ENCODE measurements around the gene MGLL. TPM values are rescaled to one million over a fixed set of nuclear protein-coding genes. Genes with fewer than 3 reads are reported as not detected.

MGLL gene
- polyA plus RNA-seq, 1 experiment = 108 TPM

- DNase-seq (ENCODE audit: low read depth) = no peak
- CTCF ChIA-PET = no interaction called here
- 0 out of 2 replicates have a peak, but pooled peaks cover 2% of the 10 kb centered on the region for H3K36me3 ChIP-seq (ENCODE audit: control insufficient read depth, insufficient read depth, low read length)
- no peak for TF ChIP-seq CTCF (IDR thresholded peaks at IDR 0.05; ENCODE audit: insufficient read depth, low read depth, low read length)
- POLR2A ChIA-PET = no interaction called here
- H3K27me3 ChIP-seq (ENCODE audit: control insufficient read depth, insufficient read depth, low read length) = no peaks in the 10 kb centered on the region
- no peak overlapping the region for H3K4me3 ChIP-seq (ENCODE audit: low read depth, low read length)
Observed at GRCh38 chr3:127733781-127734180, 88.5 kb downstream of the MGLL start.

DNA sequence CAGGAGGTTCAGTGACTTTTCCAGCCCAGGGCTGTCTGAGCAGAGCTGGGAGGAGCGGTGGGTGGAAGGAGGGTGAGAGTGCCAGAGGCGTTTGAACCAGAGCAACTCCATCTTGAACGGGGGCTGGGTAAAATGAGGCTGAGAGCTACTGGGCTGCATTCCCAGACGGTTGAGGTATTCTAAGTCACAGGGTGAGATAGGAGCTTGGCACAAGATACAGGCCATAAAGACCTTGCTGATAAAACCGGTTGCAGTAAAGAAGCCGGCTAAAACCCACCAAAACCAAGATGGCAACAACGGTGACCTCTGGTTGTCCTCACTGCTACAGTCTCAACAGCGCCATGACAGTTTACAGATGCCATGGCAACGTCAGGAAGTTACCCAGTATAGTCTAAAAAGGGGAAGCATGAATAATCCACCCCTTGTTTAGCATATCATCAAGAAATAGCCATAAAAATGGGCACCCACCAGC is 89.4 kb downstream of the MGLL start:
- Histone ChIP-seq H3K36me3 (ENCODE audit: control insufficient read depth, insufficient read depth, low read length) (0 out of 2 replicates have a peak, but pooled peaks cover 2% of the 10 kb centered on the region), H3K27me3 (ENCODE audit: control insufficient read depth, insufficient read depth, low read length) (no peaks in the 10 kb centered on the region), H3K4me3 (ENCODE audit: low read depth, low read length) (no peak overlapping the region)
- no peak for TF ChIP-seq CTCF (IDR thresholded peaks at IDR 0.05; ENCODE audit: insufficient read depth, low read depth, low read length)
- CTCF ChIA-PET = no interaction called here
- POLR2A ChIA-PET = no interaction called here
- DNase-seq (ENCODE audit: low read depth) = no peak

- Histone ChIP-seq H3K36me3 (ENCODE audit: control insufficient read depth, insufficient read depth, low read length) (0 out of 2 replicates have a peak, but pooled peaks cover 2% of the 10 kb centered on the region), H3K4me3 (ENCODE audit: low read depth, low read length) (no peak overlapping the region), H3K27me3 (ENCODE audit: control insufficient read depth, insufficient read depth, low read length) (no peaks in the 10 kb centered on the region)
- CTCF ChIA-PET = interaction anchor here (0.7 kb wide), 1 partner anchor 9 kb away, joined by 3 read pairs; no protein-coding TSS in a partner anchor
- POLR2A ChIA-PET = no interaction called here
- no peak for DNase-seq (ENCODE audit: low read depth)
- TF ChIP-seq CTCF (IDR thresholded peaks at IDR 0.05; ENCODE audit: insufficient read depth, low read depth, low read length) = no peak
Observed at GRCh38 chr3:127732303-127732702, 90.0 kb downstream of the MGLL start.

DNA sequence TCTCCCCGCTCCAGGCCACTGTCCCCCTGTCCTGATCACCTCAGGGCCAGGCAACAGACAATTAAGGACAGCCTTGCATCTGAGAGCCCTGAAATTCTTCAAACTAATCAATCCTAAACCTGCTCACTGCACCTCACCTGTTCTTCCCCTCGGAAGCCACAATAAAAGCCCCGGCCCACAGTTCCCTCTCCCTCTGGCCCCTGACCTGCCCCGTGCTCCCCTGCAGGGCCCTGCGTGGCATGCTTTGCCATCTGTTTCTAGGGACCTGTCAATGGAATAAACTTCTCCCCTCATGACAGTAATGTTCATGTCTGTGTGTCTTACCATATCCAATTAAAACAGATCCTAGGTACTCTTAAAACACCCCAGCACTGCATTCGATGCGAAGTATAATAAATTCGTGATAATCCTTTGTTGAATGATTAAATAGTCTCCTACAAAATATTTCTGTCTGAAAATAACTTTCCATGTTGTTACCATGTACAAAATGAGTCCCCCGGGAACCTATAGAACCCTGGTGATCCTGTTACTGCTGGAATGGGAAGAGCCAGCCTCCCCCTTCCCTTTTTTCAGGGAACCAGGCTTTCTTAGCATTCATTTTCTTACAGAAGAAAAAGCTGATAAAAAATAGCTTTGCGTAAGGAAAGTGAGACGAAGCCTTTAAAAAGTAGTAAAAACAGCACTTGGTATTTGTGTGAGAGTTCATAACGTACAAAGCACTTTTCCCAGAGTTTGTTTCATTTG is 90.6 kb downstream of the MGLL start:
- ChIA-PET CTCF (interaction anchor here (0.7 kb wide), 1 partner anchor 9 kb away, joined by 3 read pairs; no protein-coding TSS in a partner anchor), POLR2A (no interaction called here)
- TF ChIP-seq CTCF (IDR thresholded peaks at IDR 0.05; ENCODE audit: insufficient read depth, low read depth, low read length) = no peak

DNA sequence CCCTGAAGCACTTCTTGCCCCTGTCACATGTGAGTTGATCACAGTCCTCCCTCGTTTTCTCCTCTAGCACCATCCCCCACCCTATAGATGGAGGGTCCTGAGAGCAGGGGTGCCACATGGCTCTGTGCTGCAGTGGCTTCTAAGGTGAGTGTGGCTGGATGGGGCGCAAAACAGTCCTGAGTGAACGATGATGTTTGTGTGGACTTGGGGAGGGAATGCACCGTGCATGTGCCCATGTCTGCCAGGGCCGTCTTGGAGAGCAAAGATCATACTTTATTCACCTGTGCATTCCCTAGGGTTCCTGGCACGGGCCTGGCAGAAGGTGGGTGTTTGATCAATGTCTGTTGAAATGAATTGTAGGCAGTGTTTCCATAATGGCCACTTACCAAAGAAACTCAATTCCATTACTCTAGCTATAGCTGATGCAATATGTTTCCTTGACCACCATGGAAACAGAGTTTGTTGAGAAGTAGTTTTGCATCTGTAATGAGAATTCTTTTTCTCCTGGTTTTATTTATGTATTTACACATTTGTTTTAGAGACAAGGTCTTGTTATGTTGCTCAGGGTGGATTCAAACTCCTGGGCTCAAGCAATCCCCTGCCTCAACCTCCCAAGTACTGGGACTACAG is 91.5 kb downstream of the MGLL start:
- Histone ChIP-seq H3K27me3 (ENCODE audit: control insufficient read depth, insufficient read depth, low read length) (no peaks in the 10 kb centered on the region), H3K36me3 (ENCODE audit: control insufficient read depth, insufficient read depth, low read length) (0 out of 2 replicates have a peak, but pooled peaks cover 2% of the 10 kb centered on the region), H3K4me3 (ENCODE audit: low read depth, low read length) (no peak overlapping the region)
- CTCF ChIA-PET = no interaction called here
- POLR2A ChIA-PET = no interaction called here
- no peak for DNase-seq (ENCODE audit: low read depth)
- no peak for TF ChIP-seq CTCF (IDR thresholded peaks at IDR 0.05; ENCODE audit: insufficient read depth, low read depth, low read length)

More for the DNA sequence above, 90.6 kb downstream of the MGLL start:
- Histone ChIP-seq H3K36me3 (ENCODE audit: control insufficient read depth, insufficient read depth, low read length) (0 out of 2 replicates have a peak, but pooled peaks cover 2% of the 10 kb centered on the region), H3K27me3 (ENCODE audit: control insufficient read depth, insufficient read depth, low read length) (no peaks in the 10 kb centered on the region), H3K4me3 (ENCODE audit: low read depth, low read length) (no peak overlapping the region)
- no peak for DNase-seq (ENCODE audit: low read depth)

Measured in BJ (cell line).